ENCODE data around the gene ADCY7. TPM values are rescaled to one million over a fixed set of nuclear protein-coding genes. Genes with fewer than 3 reads are reported as not detected.

ADCY7 gene
- total and polyA plus RNA-seq, 4 donors: 20.9 to 105 (median 38.5) TPM

GRCh38 chr16:50299508-50300105 lies 33.3 kb downstream of the ADCY7 start:
- Histone ChIP-seq H3K9ac (ENCODE audit: insufficient read depth in 1 of 2, low read length in 2 of 2) (no peak overlapping the region), H3K36me3 (ENCODE audit: control insufficient read depth in 4 of 4, insufficient read depth in 4 of 4, low read length in 4 of 4) (peaks cover 0 to 45% (median 0%) of the 10 kb centered on the region in 4 donors), H3K4me3 (no peak overlapping the region), H3K4me1 (ENCODE audit: control insufficient read depth in 5 of 5, insufficient read depth in 5 of 5, low read length in 5 of 5) (peaks cover 0 to 18% (median 3%) of the 10 kb centered on the region in 5 donors), H3K9me3 (ENCODE audit: control insufficient read depth in 4 of 4, insufficient read depth in 3 of 4, low read length in 3 of 4) (no peaks in the 10 kb centered on the region), H3K27me3 (ENCODE audit: control insufficient read depth in 3 of 3, insufficient read depth in 3 of 3, low read length in 2 of 3) (no peaks in the 10 kb centered on the region), H3K27ac (ENCODE audit: low read depth in 1 of 2, low read length in 1 of 2) (no peak overlapping the region)
- ATAC-seq (ENCODE audit: insufficient read depth, low FRiP score) (no peak), DNase-seq (no peak)
- TF ChIP-seq, protein P1, sequence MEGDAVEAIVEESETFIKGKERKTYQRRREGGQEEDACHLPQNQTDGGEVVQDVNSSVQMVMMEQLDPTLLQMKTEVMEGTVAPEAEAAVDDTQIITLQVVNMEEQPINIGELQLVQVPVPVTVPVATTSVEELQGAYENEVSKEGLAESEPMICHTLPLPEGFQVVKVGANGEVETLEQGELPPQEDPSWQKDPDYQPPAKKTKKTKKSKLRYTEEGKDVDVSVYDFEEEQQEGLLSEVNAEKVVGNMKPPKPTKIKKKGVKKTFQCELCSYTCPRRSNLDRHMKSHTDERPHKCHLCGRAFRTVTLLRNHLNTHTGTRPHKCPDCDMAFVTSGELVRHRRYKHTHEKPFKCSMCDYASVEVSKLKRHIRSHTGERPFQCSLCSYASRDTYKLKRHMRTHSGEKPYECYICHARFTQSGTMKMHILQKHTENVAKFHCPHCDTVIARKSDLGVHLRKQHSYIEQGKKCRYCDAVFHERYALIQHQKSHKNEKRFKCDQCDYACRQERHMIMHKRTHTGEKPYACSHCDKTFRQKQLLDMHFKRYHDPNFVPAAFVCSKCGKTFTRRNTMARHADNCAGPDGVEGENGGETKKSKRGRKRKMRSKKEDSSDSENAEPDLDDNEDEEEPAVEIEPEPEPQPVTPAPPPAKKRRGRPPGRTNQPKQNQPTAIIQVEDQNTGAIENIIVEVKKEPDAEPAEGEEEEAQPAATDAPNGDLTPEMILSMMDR (IDR thresholded peaks at IDR 0.05; ENCODE audit: control extremely low read depth, extremely low read depth): no peak
- 93 to 94% methylated on average over 12 of the region's 12 CpGs for WGBS, 2 donors

DNA sequence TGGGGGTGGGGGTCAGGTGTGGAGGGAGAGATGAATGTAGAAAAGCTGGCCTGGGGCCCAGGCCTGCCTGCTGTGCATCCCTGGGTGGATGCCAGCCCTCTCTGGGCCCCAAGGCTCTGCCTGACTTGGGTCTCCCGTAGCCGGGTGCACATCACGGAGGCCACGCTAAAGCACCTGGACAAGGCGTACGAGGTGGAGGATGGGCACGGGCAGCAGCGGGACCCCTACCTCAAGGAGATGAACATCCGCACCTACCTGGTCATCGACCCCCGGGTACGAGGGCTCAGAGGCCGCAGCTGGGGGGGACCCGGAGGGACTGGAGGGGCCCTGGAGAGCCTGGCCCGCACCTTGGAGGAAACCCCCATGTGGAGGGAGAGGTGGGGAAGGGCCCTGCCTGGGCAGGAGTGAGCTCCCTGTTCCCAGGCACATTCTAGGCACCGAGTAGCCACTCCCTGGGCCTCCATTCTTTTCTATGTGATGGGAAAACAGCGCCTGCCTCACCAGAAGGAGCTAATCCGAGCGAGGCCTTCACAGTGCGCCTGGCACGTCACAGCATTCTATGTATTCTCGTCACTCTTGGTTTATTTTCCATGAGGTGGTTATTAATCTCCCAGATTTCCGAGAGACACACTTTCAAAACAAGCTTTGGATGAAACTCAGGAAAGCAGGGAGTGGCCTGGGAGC lies 34.7 kb downstream of the ADCY7 start:
- Histone ChIP-seq H3K27ac (ENCODE audit: low read depth in 1 of 2, low read length in 1 of 2) (no peak overlapping the region), H3K27me3 (ENCODE audit: control insufficient read depth in 3 of 3, insufficient read depth in 3 of 3, low read length in 2 of 3) (no peaks in the 10 kb centered on the region), H3K9me3 (ENCODE audit: control insufficient read depth in 4 of 4, insufficient read depth in 3 of 4, low read length in 3 of 4) (no peaks in the 10 kb centered on the region), H3K4me3 (no peak overlapping the region), H3K4me1 (ENCODE audit: control insufficient read depth in 5 of 5, insufficient read depth in 5 of 5, low read length in 5 of 5) (peaks cover 0 to 18% (median 3%) of the 10 kb centered on the region in 5 donors), H3K9ac (ENCODE audit: insufficient read depth in 1 of 2, low read length in 2 of 2) (no peak overlapping the region), H3K36me3 (ENCODE audit: control insufficient read depth in 4 of 4, insufficient read depth in 4 of 4, low read length in 4 of 4) (peaks cover 0 to 44% (median 0%) of the 10 kb centered on the region in 4 donors)
- 88 to 95% methylated on average over 23 of the region's 23 CpGs for WGBS, 2 donors
- DNase-seq (no peak), ATAC-seq (ENCODE audit: insufficient read depth, low FRiP score) (no peak)
- TF ChIP-seq, protein P1 (IDR thresholded peaks at IDR 0.05; ENCODE audit: control extremely low read depth, extremely low read depth): no peak

GRCh38 chr16:50301626-50302471 lies 35.5 kb downstream of the ADCY7 start:
- DNase-seq: no peak
- peaks cover 0 to 42% (median 0%) of the 10 kb centered on the region in 4 donors for H3K36me3 ChIP-seq (ENCODE audit: control insufficient read depth in 4 of 4, insufficient read depth in 4 of 4, low read length in 4 of 4)
- H3K4me3 ChIP-seq: no peak overlapping the region
- no peak for ATAC-seq (ENCODE audit: insufficient read depth, low FRiP score)
- no peaks in the 10 kb centered on the region for H3K27me3 ChIP-seq (ENCODE audit: control insufficient read depth in 3 of 3, insufficient read depth in 3 of 3, low read length in 2 of 3)
- no peaks in the 10 kb centered on the region for H3K9me3 ChIP-seq (ENCODE audit: control insufficient read depth in 4 of 4, insufficient read depth in 3 of 4, low read length in 3 of 4)
- no peak overlapping the region for H3K9ac ChIP-seq (ENCODE audit: insufficient read depth in 1 of 2, low read length in 2 of 2)
- TF ChIP-seq, protein P1 (IDR thresholded peaks at IDR 0.05; ENCODE audit: control extremely low read depth, extremely low read depth): no peak
- peaks cover 0 to 18% (median 3%) of the 10 kb centered on the region in 5 donors for H3K4me1 ChIP-seq (ENCODE audit: control insufficient read depth in 5 of 5, insufficient read depth in 5 of 5, low read length in 5 of 5)
- WGBS, 2 donors: 68 to 86% methylated on average over 21 of the region's 21 CpGs
- no peak overlapping the region for H3K27ac ChIP-seq (ENCODE audit: low read depth in 1 of 2, low read length in 1 of 2)

All from lung (tissue), 12 donors.